ENCODE measurements around the gene CAND1.

DNA sequence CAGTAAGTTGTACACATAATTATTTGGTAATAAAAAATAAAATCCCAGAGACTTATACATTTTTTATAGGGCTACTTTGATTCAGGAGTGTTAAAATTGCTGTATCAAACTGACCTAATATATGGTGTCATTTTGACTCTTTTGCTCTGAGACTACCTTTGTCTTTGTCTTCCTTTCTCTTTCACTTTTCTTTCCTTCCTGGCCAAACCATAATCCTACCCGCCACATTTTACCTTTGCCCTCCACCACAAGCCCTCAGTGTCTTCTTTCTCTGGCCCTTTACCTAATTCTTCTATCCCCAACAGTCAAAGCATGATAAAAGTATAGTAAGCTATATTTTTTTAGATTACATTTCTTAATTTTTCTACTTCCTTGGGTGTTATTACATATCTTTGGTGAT is 62.0 kb downstream of the CAND1 start:
- TF ChIP-seq EZH2 (optimal IDR thresholded peaks at IDR 0.05; ENCODE audit: low read depth, low read length), result no peak
- TF ChIP-seq, protein P1, sequence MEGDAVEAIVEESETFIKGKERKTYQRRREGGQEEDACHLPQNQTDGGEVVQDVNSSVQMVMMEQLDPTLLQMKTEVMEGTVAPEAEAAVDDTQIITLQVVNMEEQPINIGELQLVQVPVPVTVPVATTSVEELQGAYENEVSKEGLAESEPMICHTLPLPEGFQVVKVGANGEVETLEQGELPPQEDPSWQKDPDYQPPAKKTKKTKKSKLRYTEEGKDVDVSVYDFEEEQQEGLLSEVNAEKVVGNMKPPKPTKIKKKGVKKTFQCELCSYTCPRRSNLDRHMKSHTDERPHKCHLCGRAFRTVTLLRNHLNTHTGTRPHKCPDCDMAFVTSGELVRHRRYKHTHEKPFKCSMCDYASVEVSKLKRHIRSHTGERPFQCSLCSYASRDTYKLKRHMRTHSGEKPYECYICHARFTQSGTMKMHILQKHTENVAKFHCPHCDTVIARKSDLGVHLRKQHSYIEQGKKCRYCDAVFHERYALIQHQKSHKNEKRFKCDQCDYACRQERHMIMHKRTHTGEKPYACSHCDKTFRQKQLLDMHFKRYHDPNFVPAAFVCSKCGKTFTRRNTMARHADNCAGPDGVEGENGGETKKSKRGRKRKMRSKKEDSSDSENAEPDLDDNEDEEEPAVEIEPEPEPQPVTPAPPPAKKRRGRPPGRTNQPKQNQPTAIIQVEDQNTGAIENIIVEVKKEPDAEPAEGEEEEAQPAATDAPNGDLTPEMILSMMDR (IDR thresholded peaks at IDR 0.05; ENCODE audit: low read length), result no peak
